ENCODE data around the gene XPNPEP2.
A peak's percentile ranks its signal among the peaks of the same experiment; 100 is the strongest.

Gene XPNPEP2

GRCh38 chrX:129781134-129781672 is 42.4 kb downstream of the XPNPEP2 start:
- DNase-seq: peak; percentile 65 to 82

GRCh38 chrX:129781680-129782495 is 43.1 kb downstream of the XPNPEP2 start:
- DNase-seq: peak; percentile 34 to 37

DNA sequence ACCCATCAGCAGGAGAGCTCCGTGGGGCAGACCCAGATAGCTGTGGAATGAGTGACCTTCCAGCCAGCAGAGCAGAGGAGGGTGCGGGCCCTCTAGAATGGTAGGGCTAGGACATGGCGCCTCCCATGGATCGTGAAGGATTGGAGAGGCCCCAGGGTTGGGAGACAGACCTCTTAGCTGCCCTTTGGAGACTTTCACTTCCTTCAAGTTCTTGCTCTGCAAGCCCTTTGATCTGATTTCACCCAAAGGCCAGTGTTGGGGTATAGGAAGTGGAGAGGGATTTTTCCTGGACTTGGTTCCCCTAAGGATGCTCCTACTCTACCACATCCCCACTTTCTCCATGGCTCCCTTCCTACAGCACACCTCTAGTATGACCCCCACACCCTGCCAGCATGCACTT is 43.9 kb downstream of the XPNPEP2 start:
- DNase-seq: no peak

DNA sequence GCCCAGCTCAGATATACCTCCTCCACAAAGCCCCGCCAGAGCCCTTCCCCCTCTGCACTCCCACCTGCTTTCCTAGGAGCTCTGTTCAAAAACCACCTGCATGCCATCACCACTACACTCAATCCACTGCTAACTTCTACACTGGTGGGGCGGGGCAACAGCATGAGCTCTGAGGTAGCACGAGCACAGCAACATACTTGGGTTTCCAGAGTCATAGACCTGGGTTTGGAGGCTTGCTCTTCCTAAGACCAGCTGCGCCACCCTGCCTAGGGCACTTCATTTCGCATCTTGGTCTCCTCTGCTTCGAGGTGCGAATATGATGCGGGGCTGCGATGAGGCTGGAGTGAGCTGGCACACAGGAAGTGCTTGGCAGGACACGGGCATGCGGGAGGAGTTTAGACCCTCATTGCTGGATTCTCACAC is 44.5 kb downstream of the XPNPEP2 start:
- peak in 1 of 2 experiments; percentile 38 for DNase-seq

DNA sequence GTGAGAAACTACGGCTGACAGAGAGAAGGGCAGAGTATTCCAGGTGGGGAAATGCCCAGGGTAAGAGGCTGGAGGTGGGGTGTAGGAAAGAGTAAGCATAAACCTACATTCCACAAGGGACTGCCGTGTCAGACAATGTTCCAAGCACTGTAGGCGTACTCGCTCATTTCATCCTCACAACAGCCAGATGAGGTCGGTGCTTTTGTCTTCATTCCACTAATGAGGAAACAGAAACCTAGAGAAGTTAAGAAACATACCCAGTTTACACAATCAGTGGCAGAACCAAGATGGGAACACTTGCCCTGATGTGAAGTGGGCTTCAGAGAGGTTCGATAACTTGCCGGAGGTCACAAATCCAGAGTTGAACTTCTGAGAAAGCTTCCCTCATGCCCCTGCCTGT is 45.6 kb downstream of the XPNPEP2 start:
- no peak for DNase-seq

DNA sequence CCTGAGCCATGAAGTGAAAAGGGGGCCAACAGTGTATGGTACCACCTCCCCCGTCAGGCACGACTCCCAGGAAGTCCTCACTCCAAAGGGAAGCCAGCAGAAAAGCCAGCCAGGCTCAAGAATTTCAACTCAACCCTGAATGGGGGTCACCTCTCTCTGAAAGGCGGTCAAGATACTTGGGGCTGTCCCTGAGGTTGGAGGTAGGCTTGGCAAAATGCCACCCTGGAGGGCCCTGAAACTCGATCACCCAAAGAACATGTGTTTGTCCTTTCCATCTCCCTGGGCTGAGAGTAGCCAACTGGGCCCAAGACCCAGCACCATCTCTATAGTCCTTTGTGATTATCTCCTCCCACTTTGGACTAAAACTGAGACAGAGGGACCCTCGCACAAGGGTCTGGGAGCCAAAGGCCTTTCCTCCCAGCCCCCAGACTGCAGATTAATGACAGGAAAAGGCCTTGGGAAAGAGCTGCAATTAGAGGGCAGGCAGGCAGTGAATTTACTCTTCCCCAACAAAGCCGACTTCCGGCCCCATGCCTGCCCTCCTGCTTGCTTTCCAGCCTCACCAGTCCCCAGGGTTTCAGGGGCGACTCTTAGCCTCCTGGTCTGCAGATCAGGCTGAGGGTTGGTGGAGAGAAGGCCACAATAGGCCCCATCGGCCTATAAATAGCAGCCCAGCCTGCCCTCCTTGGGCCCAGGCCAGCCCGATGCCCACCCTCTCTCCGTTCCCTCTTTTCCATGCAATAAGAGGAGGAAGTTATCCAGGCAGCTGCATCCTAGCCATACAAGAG is 46.6 kb downstream of the XPNPEP2 start:
- no peak for DNase-seq

- DNase-seq: no peak
These were observed 47.5 kb downstream of the XPNPEP2 start for GRCh38 chrX:129786210-129786651.

- no peak for DNase-seq
These were observed 48.7 kb downstream of the XPNPEP2 start for GRCh38 chrX:129787336-129788055.

DNA sequence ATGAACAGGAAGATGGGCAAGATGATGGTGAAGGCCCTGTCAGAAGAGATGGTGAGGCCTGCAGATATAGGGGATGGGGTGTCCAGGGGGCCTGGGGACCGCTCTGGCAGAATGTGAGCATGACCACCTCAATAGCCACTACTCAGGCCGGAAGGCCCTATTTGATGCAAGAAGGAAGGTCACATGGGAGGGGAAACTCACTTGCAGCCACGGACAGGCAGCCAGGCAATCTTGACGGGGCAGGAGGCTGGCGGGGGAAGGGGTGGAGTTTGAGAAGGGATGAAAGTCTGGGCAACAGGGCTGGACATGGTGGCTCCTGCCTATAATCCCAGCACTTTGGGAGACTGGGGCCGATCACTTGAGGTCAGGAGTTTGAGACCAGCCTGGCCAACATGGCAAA is 49.7 kb downstream of the XPNPEP2 start:
- DNase-seq: no peak

GRCh38 chrX:129790146-129790545 is 51.4 kb downstream of the XPNPEP2 start:
- DNase-seq: no peak

DNA sequence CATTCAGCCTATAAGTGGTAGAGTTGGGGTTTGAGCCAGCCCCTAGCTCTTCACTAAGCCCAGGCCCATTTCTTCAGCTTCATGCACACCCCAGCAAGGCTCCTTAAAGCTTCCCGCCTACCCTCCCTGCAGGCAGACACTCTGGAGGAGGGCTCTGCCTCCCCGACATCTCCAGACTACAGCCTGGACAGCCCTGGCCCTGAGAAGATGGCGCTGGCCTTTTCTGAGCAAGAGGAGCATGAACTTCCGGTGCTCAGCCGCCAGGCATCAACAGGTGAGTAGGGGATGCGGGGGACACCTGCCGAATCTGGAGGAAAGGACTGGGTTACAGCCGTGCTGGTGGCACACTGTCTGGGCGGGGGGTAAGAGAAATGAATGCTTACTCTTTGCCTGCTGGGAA is 52.0 kb downstream of the XPNPEP2 start:
- DNase-seq: no peak

DNA sequence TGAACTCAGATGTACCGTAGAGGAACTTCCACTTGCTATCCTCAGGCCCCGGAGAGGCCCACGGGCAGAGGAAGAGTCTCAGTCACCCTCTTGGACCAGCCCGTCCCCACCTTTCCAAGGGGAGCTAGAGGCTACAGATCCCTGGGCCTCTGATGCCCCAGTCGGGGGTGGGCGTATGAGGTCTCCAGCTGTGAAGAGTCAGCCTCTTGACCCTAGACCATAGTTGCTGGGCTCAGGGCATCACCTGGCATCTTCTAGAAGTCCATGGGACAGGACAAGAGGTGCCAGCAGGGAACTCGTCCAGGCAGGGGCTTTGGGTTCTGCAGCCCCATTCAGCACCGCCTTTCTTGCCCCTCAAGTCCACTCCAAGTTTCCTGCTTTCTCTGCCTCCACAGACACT is 52.6 kb downstream of the XPNPEP2 start:
- DNase-seq: no peak

- no peak for DNase-seq
These were observed 53.3 kb downstream of the XPNPEP2 start for GRCh38 chrX:129791961-129792570.

DNA sequence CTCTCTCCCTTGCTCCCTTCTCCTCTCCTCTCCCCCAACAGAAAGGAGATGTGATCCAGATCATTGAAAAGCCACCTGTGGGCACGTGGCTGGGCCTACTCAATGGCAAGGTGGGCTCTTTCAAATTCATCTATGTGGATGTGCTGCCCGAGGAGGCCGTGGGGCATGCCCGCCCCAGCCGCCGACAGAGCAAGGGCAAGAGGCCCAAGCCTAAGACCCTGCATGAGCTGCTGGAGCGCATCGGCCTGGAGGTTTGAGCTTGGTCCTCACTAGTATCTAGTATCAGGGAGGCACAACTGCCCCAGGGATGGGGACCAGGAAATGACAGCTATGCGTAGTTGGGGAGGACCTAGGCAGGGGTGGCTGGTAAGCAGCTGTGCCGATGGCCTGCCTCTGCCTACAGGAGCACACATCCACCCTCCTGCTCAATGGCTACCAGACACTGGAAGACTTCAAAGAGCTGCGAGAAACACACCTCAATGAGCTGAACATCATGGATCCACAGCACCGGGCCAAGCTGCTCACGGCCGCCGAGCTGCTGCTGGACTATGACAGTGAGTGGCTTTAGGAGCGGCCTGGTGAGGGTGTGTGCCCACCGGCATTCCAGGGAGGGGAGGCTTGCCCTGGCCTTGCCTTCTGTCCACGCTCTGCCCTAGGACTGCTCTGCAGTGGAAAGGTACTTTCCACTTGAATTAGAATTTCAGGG is 54.0 kb downstream of the XPNPEP2 start:
- DNase-seq: no peak

- DNase-seq: no peak
These were observed 54.9 kb downstream of the XPNPEP2 start for GRCh38 chrX:129793604-129794191.

DNA sequence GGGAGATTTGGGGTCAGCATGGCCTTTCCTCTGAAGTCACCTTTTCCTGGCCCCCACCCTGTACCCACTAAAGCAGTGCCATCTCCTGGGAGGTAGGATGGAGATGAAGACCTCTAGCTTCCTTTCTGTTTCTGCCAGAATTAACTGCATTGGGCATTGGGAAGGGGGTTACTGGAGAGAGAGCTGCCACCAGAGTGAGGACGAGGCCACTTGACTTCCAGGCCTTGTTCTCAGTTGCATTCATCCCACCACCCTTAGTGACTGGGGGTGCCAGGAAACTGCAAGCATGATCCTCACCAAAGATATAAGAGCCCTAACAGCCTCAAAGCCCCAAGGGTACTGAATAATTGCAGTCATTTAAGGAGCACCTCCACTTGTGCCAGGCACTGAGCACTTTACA is 56.8 kb downstream of the XPNPEP2 start:
- no peak for DNase-seq

DNA sequence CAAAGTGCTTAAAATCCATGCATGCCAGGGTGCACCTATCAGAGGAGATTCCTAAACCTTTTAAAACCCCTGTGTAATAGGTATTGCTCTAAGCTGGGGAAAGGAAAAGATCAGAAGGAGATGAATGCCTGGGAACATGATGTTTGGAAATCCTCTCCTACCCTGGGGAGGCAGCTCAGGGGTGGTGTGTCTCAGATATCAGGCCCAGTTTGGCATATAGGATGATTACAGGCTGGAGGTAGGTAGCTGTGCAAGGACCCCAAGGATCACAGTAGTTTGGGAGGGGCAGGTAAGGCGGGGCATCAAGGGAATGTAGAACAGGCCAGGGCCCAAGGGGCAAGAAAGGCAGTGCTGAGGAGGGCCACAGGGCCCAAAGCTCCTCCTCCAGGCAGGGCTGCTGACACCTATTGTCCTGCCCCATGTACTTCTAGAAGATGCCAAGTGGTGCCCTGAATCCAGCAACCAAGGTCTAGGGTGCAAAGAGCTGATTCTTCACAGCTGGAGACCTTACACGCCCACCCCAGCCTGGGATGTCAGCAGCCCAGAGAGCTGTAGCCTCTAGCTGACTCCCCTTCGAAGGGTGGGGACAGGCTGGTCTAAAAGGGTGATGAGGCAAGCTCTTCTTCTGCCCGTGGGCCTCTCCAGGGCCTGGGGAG is 58.6 kb downstream of the XPNPEP2 start:
- no peak for DNase-seq

GRCh38 chrX:129798456-129798855 is 59.7 kb downstream of the XPNPEP2 start:
- DNase-seq: no peak

GRCh38 chrX:129798888-129799287 is 60.1 kb downstream of the XPNPEP2 start:
- peak in 1 of 2 experiments; percentile 37 for DNase-seq

- DNase-seq: no peak
These were observed 61.4 kb downstream of the XPNPEP2 start for GRCh38 chrX:129800186-129800585.

DNA sequence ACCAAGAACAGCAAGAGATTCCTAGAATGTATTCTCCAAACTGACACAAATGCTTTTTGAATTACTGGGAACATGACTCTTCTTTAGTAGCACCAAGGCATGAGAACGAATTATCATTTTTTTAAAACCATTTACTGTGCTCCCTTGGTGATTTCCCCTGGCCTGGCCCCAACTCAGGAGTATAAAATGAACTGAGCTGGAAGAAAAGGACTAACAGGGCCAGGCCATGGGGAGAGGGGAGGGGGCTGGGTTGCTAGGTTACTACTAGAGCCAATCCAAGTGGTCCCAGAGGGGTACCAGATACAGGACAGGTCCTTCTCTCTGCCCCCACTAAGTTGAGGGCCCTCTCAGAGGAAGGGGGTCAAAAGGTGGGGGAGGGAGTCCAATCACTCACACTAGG is 64.1 kb downstream of the XPNPEP2 start:
- no peak for DNase-seq
